ENCODE measurements around the gene SPO11. TPM values are rescaled to one million over a fixed set of nuclear protein-coding genes. Genes with fewer than 3 reads are reported as not detected.
A peak's percentile ranks its signal among the peaks of the same experiment; 100 is the strongest.

Gene SPO11
- polyA plus RNA-seq, 2 of the 4 experiments (the other 2 are of a cell fraction) = not detected

DNA sequence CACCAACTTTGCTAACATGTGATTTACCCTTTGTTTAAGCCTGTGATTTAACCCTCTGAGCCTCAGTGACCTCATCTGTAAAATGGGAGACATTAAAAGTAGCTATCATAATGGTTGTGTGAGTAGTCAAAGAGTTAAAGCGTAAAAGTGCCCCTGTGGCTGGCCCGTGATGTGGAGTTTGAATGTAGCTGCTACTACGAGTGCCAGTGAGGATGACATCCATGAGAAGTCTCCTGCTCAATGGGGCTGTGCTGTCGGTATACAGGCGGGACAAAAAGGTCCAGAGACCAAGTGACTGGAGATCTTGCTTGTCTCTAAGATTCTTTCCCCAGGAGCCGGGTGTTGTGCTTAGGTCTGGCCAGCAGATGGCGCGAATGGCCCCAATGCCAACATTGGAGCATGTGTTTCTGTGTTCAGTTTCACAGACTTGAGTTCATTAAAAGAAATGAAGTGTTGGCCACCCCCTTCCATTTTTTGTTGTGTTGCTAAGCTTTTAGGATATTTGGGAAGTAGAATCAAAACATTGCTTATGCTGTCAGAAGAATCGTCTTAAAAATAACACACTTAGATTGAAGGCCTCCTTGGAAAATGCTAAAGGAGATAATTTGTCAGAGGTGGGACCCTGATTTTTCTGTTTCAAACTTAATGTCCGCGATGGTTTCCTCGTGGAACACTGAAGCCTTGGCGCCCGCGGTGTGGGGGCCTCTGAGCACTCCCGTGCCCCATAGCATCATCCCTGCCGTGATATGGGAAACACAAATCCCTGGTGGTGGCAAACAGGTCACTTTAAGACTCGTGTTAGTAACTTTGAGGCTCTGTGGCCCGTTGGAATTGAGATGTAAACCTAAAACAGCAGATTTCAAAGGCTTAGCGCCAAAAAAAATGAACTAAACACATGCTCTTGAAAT lies 52.2 kb downstream of the SPO11 start:
- no peak overlapping the region for H3K4me3 ChIP-seq
- no peak overlapping the region for H3K27ac ChIP-seq
- DNase-seq (ENCODE audit: low read depth in 1 of 2, low spot score in 1 of 2) (peak; percentile 72 to 89), ATAC-seq (peak; percentile 75 to 85; a peak in 5 of 6 replicates), FAIRE-seq (no peak)
- TF ChIP-seq ZNF302 (CRISPR knock-in tag; IDR thresholded peaks at IDR 0.05) (0 out of 2 replicates have a peak, but pooled peaks have one; percentile 15), PBX3 (IDR thresholded peaks at IDR 0.05) (no peak), RAD21 (conservative IDR thresholded peaks at IDR 0.05 in 1 of 2, IDR thresholded peaks at IDR 0.05 in 1 of 2) (peak; percentile 77 to 78), MAX (IDR thresholded peaks at IDR 0.05) (peak; percentile 49; the same call in 1 of the 2 replicates), SMC3 (IDR thresholded peaks at IDR 0.05) (peak; percentile 87)
- TF ChIP-seq, protein P1, sequence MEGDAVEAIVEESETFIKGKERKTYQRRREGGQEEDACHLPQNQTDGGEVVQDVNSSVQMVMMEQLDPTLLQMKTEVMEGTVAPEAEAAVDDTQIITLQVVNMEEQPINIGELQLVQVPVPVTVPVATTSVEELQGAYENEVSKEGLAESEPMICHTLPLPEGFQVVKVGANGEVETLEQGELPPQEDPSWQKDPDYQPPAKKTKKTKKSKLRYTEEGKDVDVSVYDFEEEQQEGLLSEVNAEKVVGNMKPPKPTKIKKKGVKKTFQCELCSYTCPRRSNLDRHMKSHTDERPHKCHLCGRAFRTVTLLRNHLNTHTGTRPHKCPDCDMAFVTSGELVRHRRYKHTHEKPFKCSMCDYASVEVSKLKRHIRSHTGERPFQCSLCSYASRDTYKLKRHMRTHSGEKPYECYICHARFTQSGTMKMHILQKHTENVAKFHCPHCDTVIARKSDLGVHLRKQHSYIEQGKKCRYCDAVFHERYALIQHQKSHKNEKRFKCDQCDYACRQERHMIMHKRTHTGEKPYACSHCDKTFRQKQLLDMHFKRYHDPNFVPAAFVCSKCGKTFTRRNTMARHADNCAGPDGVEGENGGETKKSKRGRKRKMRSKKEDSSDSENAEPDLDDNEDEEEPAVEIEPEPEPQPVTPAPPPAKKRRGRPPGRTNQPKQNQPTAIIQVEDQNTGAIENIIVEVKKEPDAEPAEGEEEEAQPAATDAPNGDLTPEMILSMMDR (IDR thresholded peaks at IDR 0.05) = peak; percentile 88
- no peaks in the 10 kb centered on the region for H3K4me1 ChIP-seq
- ChIA-PET POLR2A (no interaction called here), CTCF (interaction anchor here (0.6 to 7.6 kb wide), 37 partner anchors 8 to 187 kb away, joined by 3 to 97 read pairs (median 4); partner anchors contain the start of genes RAE1 and RBM38)
- no peaks in the 10 kb centered on the region for H3K9me3 ChIP-seq
- H3K4me2 ChIP-seq = no peak overlapping the region
- WGBS (ENCODE audit: missing lambda C conversion rate) = 29% methylated on average over 19 of the region's 20 CpGs

- no peak overlapping the region for H3K27ac ChIP-seq
- ATAC-seq (no peak), DNase-seq (ENCODE audit: low read depth in 1 of 2, low spot score in 1 of 2) (no peak), FAIRE-seq (no peak)
- no peak overlapping the region for H3K4me3 ChIP-seq
- H3K4me2 ChIP-seq = no peak overlapping the region
- H3K4me1 ChIP-seq = no peaks in the 10 kb centered on the region
- 78% methylated on average over 5 of the region's 5 CpGs for WGBS (ENCODE audit: missing lambda C conversion rate)
- TF ChIP-seq MAZ (IDR thresholded peaks at IDR 0.05; ENCODE audit: borderline replicate concordance, low read depth, low read length) (no peak), CHD4 (IDR thresholded peaks at IDR 0.05; ENCODE audit: borderline replicate concordance) (no peak), KDM5A (IDR thresholded peaks at IDR 0.05) (no peak), GATA3 (IDR thresholded peaks at IDR 0.05; ENCODE audit: borderline replicate concordance) (no peak), USF2 (IDR thresholded peaks at IDR 0.05) (no peak), E2F6 (IDR thresholded peaks at IDR 0.05; ENCODE audit: borderline replicate concordance, low read depth) (no peak), MAFK (IDR thresholded peaks at IDR 0.05; ENCODE audit: partially characterized antibody) (no peak), POLR2AphosphoS2 (conservative IDR thresholded peaks at IDR 0.05; ENCODE audit: low read length) (no peak), HOXB13 (CRISPR knock-in tag; IDR thresholded peaks at IDR 0.05; ENCODE audit: low read depth) (no peak), BHLHE40 (IDR thresholded peaks at IDR 0.05; ENCODE audit: low read depth, low read length) (no peak), ZC3H11A (IDR thresholded peaks at IDR 0.05) (no peak), MYC (IDR thresholded peaks at IDR 0.05; ENCODE audit: borderline replicate concordance, low read length) (no peak)
- TF ChIP-seq, protein P2, sequence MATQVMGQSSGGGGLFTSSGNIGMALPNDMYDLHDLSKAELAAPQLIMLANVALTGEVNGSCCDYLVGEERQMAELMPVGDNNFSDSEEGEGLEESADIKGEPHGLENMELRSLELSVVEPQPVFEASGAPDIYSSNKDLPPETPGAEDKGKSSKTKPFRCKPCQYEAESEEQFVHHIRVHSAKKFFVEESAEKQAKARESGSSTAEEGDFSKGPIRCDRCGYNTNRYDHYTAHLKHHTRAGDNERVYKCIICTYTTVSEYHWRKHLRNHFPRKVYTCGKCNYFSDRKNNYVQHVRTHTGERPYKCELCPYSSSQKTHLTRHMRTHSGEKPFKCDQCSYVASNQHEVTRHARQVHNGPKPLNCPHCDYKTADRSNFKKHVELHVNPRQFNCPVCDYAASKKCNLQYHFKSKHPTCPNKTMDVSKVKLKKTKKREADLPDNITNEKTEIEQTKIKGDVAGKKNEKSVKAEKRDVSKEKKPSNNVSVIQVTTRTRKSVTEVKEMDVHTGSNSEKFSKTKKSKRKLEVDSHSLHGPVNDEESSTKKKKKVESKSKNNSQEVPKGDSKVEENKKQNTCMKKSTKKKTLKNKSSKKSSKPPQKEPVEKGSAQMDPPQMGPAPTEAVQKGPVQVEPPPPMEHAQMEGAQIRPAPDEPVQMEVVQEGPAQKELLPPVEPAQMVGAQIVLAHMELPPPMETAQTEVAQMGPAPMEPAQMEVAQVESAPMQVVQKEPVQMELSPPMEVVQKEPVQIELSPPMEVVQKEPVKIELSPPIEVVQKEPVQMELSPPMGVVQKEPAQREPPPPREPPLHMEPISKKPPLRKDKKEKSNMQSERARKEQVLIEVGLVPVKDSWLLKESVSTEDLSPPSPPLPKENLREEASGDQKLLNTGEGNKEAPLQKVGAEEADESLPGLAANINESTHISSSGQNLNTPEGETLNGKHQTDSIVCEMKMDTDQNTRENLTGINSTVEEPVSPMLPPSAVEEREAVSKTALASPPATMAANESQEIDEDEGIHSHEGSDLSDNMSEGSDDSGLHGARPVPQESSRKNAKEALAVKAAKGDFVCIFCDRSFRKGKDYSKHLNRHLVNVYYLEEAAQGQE (IDR thresholded peaks at IDR 0.05) = no peak
- TF ChIP-seq, protein P3, sequence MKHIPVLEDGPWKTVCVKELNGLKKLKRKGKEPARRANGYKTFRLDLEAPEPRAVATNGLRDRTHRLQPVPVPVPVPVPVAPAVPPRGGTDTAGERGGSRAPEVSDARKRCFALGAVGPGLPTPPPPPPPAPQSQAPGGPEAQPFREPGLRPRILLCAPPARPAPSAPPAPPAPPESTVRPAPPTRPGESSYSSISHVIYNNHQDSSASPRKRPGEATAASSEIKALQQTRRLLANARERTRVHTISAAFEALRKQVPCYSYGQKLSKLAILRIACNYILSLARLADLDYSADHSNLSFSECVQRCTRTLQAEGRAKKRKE (CRISPR knock-in tag; IDR thresholded peaks at IDR 0.05; ENCODE audit: low read depth) = no peak
- no peaks in the 10 kb centered on the region for H3K9me3 ChIP-seq
- ChIA-PET POLR2A (no interaction called here), CTCF (interaction anchor here (0.6 to 7.6 kb wide), 25 partner anchors 8 to 187 kb away, joined by 3 to 97 read pairs (median 5); partner anchors contain the start of genes RAE1 and RBM38)
Observed at GRCh38 chr20:57382516-57382915, 52.9 kb downstream of the SPO11 start.
